Parathyroid adenoma (tissue), 2 donors: Measurements from ENCODE around the gene ZNF814.
"Not testable (repeated sequence)": the region's sequence is repeated elsewhere in the genome, so short reads cannot be mapped to it uniquely, and the experiment has no call there.

Experiments used
- H2AFZ ChIP-seq: fragments of 300-600 bp; sonication (generic); one replicate; pipeline ENCODE4 v1.7.0; 2017; ENCODE audit warnings: antibody characterized with exemption, mild to moderate bottlenecking
- H3K27ac ChIP-seq: fragments of 300-600 bp; sonication (generic); one replicate; pipeline ENCODE4 v1.7.0; 2017
- H3K27me3 ChIP-seq: fragments of 300-600 bp; sonication (generic); one replicate; pipeline ENCODE4 v1.7.0; 2017; ENCODE audit warnings: low read length; ENCODE audit not compliant: control insufficient read depth, insufficient read depth
- H3K36me3 ChIP-seq: fragments of 300-600 bp; sonication (generic); one replicate; pipeline ENCODE4 v1.7.0; 2017; ENCODE audit warnings: low read length; ENCODE audit not compliant: control insufficient read depth, insufficient read depth
- H3K4me1 ChIP-seq: fragments of 300-600 bp; sonication (generic); one replicate; pipeline ENCODE4 v1.7.0; 2017; ENCODE audit warnings: control low read depth
- H3K4me2 ChIP-seq: fragments of 300-600 bp; sonication (generic); one replicate; pipeline ENCODE4 v1.7.0; 2017; ENCODE audit warnings: low read length
- H3K4me3 ChIP-seq: fragments of 300-600 bp; sonication (generic); one replicate; pipeline ENCODE4 v1.7.0; 2017; ENCODE audit warnings: low read depth, low read length
- H3K79me2 ChIP-seq: fragments of 300-600 bp; sonication (generic); one replicate; pipeline ENCODE4 v1.7.0; 2017; ENCODE audit warnings: control low read depth
- H3K9ac ChIP-seq: fragments of 300-600 bp; sonication (generic); one replicate; pipeline ENCODE4 v1.7.0; 2017; ENCODE audit warnings: mild to moderate bottlenecking
- H3K9me3 ChIP-seq: fragments of 300-600 bp; sonication (generic); one replicate; pipeline ENCODE4 v1.7.0; 2017; ENCODE audit warnings: low read length; ENCODE audit not compliant: control insufficient read depth
- CTCF ChIP-seq: fragments of 300-600 bp; sonication (generic); IDR thresholded peaks from one replicate; pipeline ENCODE4 v1.7.0; 2017; ENCODE audit warnings: antibody characterized with exemption, mild to moderate bottlenecking
- donor health status: primary hyperparathyroidism.

The ZNF814 gene

GRCh38 chr19:57916168-57916995 lies 27.5 kb upstream of the ZNF814 start, which contains the start of gene ZNF417:
Gene ZNF417, minus strand, starts transcription at chr19:57916592. Its CDS starts 181 bp downstream, at chr19:57916411.
- TF ChIP-seq CTCF, result peak; percentile 59
- peak within 1 kb of the TSS; percentile 82 for H3K4me2 ChIP-seq
- H3K27me3 ChIP-seq, H3K9me3 ChIP-seq, H3K36me3 ChIP-seq: not testable (repeated sequence)
- H3K9ac ChIP-seq, result peak within 1 kb of the TSS; percentile 69
- H3K4me1 ChIP-seq, result peaks cover 14% of the 10 kb centered on the region
- H3K79me2 ChIP-seq, result peaks cover 22% of the 10 kb centered on the region
- peak within 1 kb of the TSS; percentile 92 for H2AFZ ChIP-seq
- peak within 1 kb of the TSS; percentile 67 for H3K27ac ChIP-seq
- H3K4me3 ChIP-seq, result peak within 1 kb of the TSS; percentile 85

- Histone ChIP-seq H2AFZ (no peak overlapping the region), H3K27ac (no peak overlapping the region), H3K36me3 (no peaks in the 10 kb centered on the region), H3K9ac (no peak overlapping the region), H3K9me3 (no peaks in the 10 kb centered on the region), H3K4me3 (no peak overlapping the region), H3K4me2 (no peak overlapping the region), H3K27me3 (no peaks in the 10 kb centered on the region), H3K79me2 (peaks cover 22% of the 10 kb centered on the region), H3K4me1 (peaks cover 14% of the 10 kb centered on the region)
- TF ChIP-seq CTCF, result no peak
These were observed 25.7 kb upstream of the ZNF814 start for GRCh38 chr19:57914531-57914930.

- Histone ChIP-seq H3K4me2 (no peak overlapping the region), H3K9ac (no peak overlapping the region), H2AFZ (no peak overlapping the region), H3K27me3 (no peaks in the 10 kb centered on the region), H3K9me3 (no peaks in the 10 kb centered on the region), H3K79me2 (no peaks in the 10 kb centered on the region), H3K4me3 (no peak overlapping the region), H3K36me3 (no peaks in the 10 kb centered on the region), H3K4me1 (peaks cover 2% of the 10 kb centered on the region), H3K27ac (no peak overlapping the region)
- no peak for TF ChIP-seq CTCF
These were observed 18.6 kb upstream of the ZNF814 start for GRCh38 chr19:57907394-57907793.

GRCh38 chr19:57905258-57905657 lies 16.4 kb upstream of the ZNF814 start:
- Histone ChIP-seq H3K27ac (no peak overlapping the region), H2AFZ (no peak overlapping the region), H3K4me3 (no peak overlapping the region), H3K27me3 (no peaks in the 10 kb centered on the region), H3K9me3 (no peaks in the 10 kb centered on the region), H3K79me2 (no peaks in the 10 kb centered on the region), H3K36me3 (no peaks in the 10 kb centered on the region), H3K4me2 (no peak overlapping the region), H3K9ac (no peak overlapping the region), H3K4me1 (peaks cover 2% of the 10 kb centered on the region)
- no peak for TF ChIP-seq CTCF
